Hematopoietic multipotent progenitor cell treated with erythropoietin and hydrocortisone succinate and interleukin-3 and kit ligand, for 15 days (in vitro differentiated cells): ENCODE data around the gene APCS.

Experiments used
- DNase-seq: peaks from one replicate; pipeline ENCODE4 v3.0.0-alpha.2; 2015; ENCODE audit warnings: low spot score

Gene APCS

GRCh38 chr1:159587461-159587951 is at the start of gene APCS:
Gene APCS (plus strand): TSS chr1:159587826. CDS start chr1:159587922, 96 bp downstream.
- DNase-seq = no peak

GRCh38 chr1:159548126-159548525 is 39.5 kb upstream of the APCS start:
- DNase-seq = no peak

- no peak for DNase-seq
These were observed 33.4 kb upstream of the APCS start for GRCh38 chr1:159554261-159554660.

GRCh38 chr1:159554696-159555095 is 32.9 kb upstream of the APCS start:
- no peak for DNase-seq

- no peak for DNase-seq
These were observed 30.7 kb upstream of the APCS start for GRCh38 chr1:159556931-159557369.

- DNase-seq = no peak
These were observed 27.0 kb upstream of the APCS start for GRCh38 chr1:159560599-159560998.

GRCh38 chr1:159561497-159561896 is 26.1 kb upstream of the APCS start:
- DNase-seq = no peak

GRCh38 chr1:159562680-159563079 is 24.9 kb upstream of the APCS start:
- no peak for DNase-seq

GRCh38 chr1:159577446-159577845 is 10.2 kb upstream of the APCS start:
- DNase-seq = no peak

GRCh38 chr1:159580340-159580739 is 7.3 kb upstream of the APCS start:
- no peak for DNase-seq

GRCh38 chr1:159581422-159581821 is 6.2 kb upstream of the APCS start:
- no peak for DNase-seq

- no peak for DNase-seq
These were observed 3.1 kb upstream of the APCS start for GRCh38 chr1:159584536-159584935.

- no peak for DNase-seq
These were observed 4.4 kb downstream of the APCS start for GRCh38 chr1:159591981-159592380.

GRCh38 chr1:159594625-159595405 is 7.2 kb downstream of the APCS start:
- no peak for DNase-seq

GRCh38 chr1:159598196-159598595 is 10.6 kb downstream of the APCS start:
- DNase-seq = no peak

- no peak for DNase-seq
These were observed 13.3 kb downstream of the APCS start for GRCh38 chr1:159600894-159601293.

GRCh38 chr1:159602501-159602999 is 14.9 kb downstream of the APCS start:
- no peak for DNase-seq

GRCh38 chr1:159612211-159612885 is 24.7 kb downstream of the APCS start:
- DNase-seq = no peak

GRCh38 chr1:159632922-159633321 is 45.3 kb downstream of the APCS start:
- DNase-seq = no peak
